Measurements from ENCODE around the gene PRDM15.

Gene PRDM15

GRCh38 chr21:41884501-41885030 is 5.4 kb upstream of the PRDM15 start:
- DNase-seq, result no peak

- DNase-seq, result no peak
Observed at GRCh38 chr21:41883582-41883981, 4.4 kb upstream of the PRDM15 start.

GRCh38 chr21:41881051-41881450 is 1.9 kb upstream of the PRDM15 start:
- DNase-seq, result no peak

- no peak for DNase-seq
Observed at GRCh38 chr21:41880153-41880552, 1.0 kb upstream of the PRDM15 start.

GRCh38 chr21:41878831-41879189 is 334 bp downstream of the PRDM15 start:
- DNase-seq, result no peak

GRCh38 chr21:41877901-41878830 is 978 bp downstream of the PRDM15 start:
- no peak for DNase-seq

GRCh38 chr21:41876928-41877652 is 2.1 kb downstream of the PRDM15 start:
- DNase-seq, result no peak

GRCh38 chr21:41876396-41876795 is 2.7 kb downstream of the PRDM15 start:
- DNase-seq, result no peak

GRCh38 chr21:41875086-41875485 is 4.1 kb downstream of the PRDM15 start:
- DNase-seq, result no peak

- no peak for DNase-seq
Observed at GRCh38 chr21:41874611-41875010, 4.5 kb downstream of the PRDM15 start.

- DNase-seq, result no peak
Observed at GRCh38 chr21:41873426-41873825, 5.7 kb downstream of the PRDM15 start.

GRCh38 chr21:41873005-41873404 is 6.1 kb downstream of the PRDM15 start:
- DNase-seq, result no peak

- no peak for DNase-seq
Observed at GRCh38 chr21:41871293-41872030, 7.7 kb downstream of the PRDM15 start.

GRCh38 chr21:41869771-41870170 is 9.4 kb downstream of the PRDM15 start:
- DNase-seq, result no peak

GRCh38 chr21:41868062-41868710 is 11.0 kb downstream of the PRDM15 start:
- no peak for DNase-seq

- DNase-seq, result no peak
Observed at GRCh38 chr21:41867313-41867712, 11.8 kb downstream of the PRDM15 start.

GRCh38 chr21:41866274-41866809 is 12.8 kb downstream of the PRDM15 start:
- DNase-seq, result no peak

- DNase-seq, result no peak
Observed at GRCh38 chr21:41865002-41865777, 14.0 kb downstream of the PRDM15 start.

- DNase-seq, result no peak
Observed at GRCh38 chr21:41864311-41865001, 14.7 kb downstream of the PRDM15 start.

- no peak for DNase-seq
Observed at GRCh38 chr21:41863439-41863740, 15.8 kb downstream of the PRDM15 start.

GRCh38 chr21:41861987-41862386 is 17.2 kb downstream of the PRDM15 start:
- DNase-seq, result no peak
